GM18511 (cell line): ENCODE data around the gene MAP2K6.
A peak's percentile ranks its signal among the peaks of the same experiment; 100 is the strongest.

Experiments used
- ATAC-seq: cut with Tn5 transposase; IDR thresholded peaks from one replicate; pipeline ENCODE4 v1.9.1; 2021; ENCODE audit warnings: mild to moderate bottlenecking, moderate library complexity; ENCODE audit not compliant: unreplicated experiment

The MAP2K6 gene

DNA sequence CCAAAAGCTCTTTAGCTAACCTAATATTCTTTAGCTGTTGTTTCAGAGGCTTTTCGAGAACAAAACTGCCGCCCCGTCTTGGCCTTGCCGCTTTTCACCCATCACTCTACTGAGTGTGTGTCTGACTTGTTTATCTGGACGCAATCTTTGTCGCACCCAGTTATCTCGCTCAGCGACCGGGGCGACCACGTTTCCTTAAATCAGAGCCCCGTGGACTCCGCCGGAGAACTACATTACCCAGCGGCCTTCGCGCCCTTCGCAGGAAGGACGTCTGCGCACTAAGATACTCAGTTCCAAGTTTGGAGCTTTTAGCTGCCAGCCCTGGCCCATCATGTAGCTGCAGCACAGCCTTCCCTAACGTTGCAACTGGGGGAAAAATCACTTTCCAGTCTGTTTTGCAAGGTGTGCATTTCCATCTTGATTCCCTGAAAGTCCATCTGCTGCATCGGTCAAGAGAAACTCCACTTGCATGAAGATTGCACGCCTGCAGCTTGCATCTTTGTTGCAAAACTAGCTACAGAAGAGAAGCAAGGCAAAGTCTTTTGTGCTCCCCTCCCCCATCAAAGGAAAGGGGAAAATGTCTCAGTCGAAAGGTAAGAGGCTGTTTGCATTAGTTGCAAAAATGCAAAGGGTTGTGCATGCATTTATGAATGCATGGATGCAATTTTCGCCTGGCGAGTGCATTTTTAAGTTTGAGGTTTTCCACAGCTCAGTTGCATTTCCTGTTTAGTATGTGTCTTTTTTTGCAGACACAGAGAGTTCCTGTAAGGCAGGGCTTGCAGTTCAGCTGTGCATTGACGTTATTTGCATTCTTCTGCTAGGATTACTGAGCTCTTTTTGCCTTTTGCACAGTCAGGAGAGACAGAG, at the start of gene MAP2K6:
Gene MAP2K6, plus strand, starts transcription at position 290 of the 867 bp plus-strand sequence. Its CDS starts 288 bp downstream, at position 578.
- peak; percentile 97 for ATAC-seq

- ATAC-seq: peak; percentile 78
Observed at GRCh38 chr17:69367298-69367697, 47.2 kb upstream of the MAP2K6 start.

DNA sequence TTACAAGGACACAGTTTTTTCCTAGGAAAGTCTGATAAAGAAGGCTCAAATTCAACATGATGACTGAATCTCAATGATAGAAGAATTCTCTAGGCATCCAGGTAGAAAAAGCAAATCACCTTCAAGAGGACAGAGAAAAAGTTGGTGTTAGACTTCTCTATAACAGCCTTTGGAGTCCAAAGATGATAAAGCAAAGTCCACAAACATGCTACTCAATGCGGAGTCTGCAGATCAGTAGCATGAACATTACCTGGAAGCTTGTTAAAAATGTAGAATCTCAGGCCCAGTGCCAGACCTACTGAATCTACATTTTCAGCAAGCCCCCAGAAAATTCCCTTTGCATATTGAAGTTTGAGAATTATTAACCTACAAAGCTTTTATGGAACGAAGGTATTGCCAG, 41.4 kb upstream of the MAP2K6 start:
- ATAC-seq: no peak

DNA sequence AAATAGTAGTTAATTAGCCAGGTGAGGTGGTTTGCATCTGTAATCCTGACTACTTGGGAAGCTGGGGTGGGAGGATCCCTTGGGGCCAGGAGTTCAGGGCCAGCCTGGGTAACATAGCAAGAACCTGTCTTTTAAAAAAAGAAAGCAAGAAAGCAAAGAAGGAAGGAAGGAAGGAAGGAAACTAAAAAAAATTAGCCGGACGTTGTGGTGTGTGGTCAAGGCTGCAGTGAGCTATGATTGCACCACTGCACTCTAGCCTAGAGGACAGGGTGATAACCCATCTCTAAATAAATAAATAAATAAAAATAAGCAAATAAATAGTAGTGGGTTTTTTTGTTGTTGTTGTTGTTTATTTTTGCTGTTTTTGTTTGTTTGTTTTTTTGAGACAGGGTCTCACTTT, 39.3 kb upstream of the MAP2K6 start:
- ATAC-seq: peak; percentile 52

- ATAC-seq: no peak
Observed at GRCh38 chr17:69388822-69389442, 25.6 kb upstream of the MAP2K6 start.

GRCh38 chr17:69390795-69391501, 23.5 kb upstream of the MAP2K6 start:
- no peak for ATAC-seq

DNA sequence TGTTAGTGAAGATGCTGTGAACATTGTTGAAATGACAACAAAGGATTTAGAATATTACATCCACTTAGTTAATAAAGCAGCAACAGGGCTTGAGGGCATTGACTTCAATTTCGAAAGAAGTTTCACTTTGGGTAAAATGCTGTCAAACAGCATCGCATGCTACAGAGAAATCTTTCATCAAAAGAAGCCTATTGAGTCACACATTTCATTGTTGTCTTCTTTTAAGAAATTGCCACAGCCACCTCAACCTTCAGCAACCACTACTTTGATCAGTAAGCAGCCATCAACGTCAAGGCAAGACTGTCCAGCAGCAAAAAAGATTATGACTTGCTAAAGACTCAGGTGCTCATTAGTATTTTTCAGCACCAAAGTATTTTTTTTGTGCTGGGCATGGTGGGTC, 13.2 kb upstream of the MAP2K6 start:
- ATAC-seq: no peak

DNA sequence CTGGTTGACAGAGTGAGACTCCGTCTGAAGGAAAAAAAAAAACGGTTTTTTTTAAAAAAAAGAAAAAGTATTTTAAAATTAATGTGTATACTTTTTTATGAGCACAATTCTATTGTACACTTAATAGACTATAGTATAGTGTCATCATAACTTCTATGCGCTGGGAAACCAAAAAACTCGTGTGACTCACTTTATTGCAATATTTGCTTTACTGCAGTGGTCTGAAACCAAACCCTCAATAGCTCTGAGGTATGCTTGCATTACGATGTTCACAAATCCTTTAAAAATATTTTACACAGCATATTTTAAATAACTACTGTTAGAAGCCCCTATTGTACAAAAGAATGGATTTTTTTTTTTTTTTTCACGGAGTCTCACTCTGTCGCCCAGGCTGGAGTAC, 12.4 kb upstream of the MAP2K6 start:
- no peak for ATAC-seq

DNA sequence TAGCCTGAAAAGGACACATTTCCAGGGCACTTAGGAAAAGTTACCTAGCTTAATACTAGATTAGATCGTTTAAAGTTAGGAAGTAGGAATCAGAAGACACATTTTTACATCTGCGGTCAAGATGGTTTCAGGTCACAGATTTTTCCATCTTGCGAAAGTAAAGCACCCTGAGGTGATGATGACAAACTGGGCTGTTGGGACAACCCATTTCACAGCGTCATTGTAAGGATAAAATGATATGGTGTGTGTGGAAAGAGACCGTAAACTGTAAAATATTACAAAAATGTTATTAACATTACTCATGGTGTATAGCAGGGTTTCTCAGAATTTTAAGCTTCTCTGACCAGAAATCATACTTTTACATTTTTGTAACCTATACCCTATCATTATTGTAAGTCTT, 10.1 kb upstream of the MAP2K6 start:
- ATAC-seq: no peak

DNA sequence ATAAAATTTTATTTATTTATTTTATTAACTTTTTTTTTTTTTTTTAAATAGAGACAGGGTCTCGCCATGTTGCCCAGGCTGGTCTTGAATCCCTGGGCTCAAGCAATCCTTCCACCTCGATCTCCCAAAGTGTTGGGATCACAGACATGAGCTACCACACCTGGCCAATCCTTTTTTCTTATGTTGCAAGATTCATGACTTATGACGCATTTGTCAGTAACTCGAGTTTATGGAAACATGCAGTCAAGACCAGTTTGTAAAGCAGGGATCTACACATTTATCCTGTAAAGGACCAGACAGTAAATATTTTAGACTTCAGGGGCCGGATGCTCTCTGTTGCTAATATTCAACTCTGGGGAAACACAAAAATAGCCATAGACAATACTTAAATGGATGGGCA, 9.4 kb upstream of the MAP2K6 start:
- ATAC-seq: no peak

DNA sequence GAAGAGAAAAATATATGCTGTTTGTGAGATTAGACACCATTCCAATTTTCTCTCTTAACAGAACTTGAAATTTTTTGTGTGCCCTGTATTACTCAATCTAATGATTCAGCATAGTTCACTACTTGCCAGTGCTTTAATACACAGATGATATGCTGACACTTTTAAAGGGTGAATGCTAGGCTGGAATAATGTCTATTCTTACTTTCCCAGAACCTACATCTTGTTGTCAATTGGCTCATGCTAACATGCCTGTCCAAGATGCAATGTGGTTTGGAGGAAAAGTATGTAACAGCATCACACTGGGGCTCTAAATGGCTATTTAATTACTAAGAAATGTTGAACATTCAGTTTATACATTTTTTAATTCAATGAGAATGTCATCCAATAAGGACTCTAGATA, 7.6 kb upstream of the MAP2K6 start:
- ATAC-seq: no peak

DNA sequence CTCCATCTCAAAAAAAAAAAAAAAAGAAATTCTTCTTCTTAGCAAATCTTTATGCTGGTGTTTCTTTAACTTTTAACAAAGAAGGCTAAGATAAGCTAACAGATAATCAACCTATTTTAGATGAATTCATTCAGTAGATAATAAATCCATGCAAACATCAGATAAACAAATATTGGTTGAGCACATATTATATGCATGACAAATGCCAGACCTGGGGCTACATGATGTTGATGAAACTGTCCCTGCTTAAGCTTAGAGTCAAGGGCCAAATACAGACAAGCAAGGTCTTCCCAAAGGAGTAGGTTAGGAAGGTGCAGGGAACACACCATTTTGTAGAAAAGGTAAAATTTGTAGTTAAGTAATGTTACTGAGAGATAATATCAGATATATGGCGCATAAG, 6.7 kb upstream of the MAP2K6 start:
- ATAC-seq: no peak

- ATAC-seq: no peak
Observed at GRCh38 chr17:69410671-69411070, 3.8 kb upstream of the MAP2K6 start.

DNA sequence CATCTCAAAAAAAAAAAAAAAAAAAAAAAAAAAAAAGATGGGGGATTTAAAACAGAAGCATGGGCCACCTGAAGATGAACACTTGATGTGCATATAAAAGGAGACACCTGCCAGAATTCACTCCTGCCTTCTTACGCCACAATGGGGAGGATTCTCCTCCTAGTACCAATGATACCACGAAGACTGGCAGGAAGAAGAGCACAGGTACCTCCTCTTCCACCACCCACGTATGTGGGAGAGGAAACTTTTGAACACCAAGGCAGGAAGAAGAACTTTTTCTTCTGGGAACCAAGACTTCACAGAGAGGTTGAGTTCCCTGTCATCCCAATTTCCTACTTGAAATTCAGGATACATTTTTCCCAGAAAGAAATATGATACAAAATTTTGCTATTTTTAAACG, 2.7 kb upstream of the MAP2K6 start:
- ATAC-seq: no peak

DNA sequence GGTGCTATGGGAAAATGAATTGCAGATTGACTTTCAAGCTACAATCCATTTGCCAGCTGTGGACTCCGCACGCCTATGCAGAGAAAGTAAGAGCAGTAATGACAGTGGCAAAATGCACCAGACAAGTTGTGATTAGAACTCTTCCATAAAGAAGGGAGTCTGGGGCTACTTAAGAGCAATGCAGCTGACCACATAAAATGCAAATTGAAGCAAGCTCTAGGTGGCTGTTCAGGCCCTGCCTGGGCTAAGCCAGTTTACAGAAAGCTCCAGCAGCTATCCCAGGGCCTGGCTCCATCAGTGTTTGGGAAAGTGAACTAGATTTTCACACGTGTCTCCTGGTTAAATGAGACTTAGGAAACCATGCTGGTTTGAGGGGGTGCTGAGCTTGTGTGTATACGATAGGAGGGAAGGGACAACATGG, 2.2 kb upstream of the MAP2K6 start:
- ATAC-seq: no peak

DNA sequence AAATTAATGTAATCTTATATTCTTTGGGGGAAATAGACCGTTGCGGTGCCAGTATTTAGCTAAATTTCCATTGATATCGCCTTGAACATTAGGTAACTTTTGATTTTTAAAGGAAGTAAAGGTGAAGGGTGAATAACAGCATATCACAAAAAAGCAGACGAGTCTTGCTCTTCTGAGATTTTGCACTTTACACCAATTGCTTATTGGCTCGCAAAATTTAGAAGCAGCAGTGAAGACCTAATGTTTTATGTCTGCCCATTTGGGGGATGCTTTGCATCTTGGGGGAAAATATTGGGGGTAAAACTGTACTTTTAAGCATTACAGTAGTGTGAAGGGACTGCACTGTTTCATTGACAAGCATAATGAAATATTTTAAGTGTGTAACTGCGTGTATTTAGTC, 934 bp downstream of the MAP2K6 start:
- ATAC-seq: no peak

DNA sequence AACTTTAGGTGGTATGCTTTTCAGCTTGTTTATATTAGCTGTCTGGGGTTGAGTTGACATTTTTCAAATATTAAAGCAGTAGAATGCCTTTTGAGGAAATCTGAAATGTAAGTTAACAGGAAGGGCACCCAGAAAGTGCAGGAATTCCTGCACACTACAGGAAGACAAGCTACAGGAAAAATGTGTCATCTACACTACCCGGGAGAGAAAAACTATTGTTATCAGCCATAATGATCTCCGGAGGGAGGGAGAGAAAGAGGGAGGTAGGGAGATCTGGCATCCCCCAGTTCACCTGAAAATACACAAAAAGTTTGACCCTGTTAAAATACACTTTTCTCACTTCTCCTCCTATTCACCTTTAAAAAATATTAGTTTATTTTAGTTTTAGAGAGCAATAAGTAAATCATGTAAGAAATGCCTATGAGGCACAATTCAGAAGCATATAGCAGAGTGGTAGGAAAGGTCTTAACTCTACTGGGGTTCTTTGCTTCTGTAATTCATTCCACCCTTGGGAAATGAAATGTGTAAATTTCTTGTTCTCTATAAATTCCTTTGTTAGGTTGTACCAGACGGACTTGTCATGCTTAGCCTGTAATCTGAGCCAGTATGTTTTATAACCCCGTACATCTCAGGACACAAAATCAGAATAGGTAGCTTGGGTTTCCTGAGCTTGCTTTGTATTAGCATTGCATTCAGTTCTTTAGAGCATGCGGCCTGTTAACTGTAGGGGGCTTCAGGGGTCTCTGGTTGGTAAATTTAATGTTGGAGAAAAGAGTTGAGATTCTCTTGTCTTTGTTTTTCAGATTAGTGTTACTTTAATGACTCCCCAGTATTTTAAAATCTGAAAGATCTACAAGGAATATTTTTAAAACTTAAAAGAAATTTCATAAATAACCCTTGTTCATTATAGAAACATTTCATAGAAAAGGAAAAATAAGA, 3.3 kb downstream of the MAP2K6 start:
- no peak for ATAC-seq

DNA sequence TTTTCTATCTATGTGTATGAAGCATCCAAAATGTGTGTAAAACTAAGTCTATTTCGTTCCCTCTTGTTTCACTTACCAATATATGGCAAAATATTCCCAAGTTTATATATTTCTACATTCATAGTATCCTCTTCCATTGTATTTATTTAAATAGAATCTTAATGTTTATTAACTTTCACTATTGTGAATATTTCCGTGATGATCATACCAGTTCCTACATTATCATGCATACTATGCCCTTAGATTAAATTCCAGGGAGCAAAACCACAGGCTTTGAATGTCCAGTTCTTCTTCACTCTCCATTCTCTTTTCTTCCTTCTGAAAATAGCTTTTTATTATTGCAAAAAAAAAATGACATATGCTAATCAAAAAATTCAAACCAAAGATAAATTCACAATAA, 4.0 kb downstream of the MAP2K6 start:
- ATAC-seq: no peak

DNA sequence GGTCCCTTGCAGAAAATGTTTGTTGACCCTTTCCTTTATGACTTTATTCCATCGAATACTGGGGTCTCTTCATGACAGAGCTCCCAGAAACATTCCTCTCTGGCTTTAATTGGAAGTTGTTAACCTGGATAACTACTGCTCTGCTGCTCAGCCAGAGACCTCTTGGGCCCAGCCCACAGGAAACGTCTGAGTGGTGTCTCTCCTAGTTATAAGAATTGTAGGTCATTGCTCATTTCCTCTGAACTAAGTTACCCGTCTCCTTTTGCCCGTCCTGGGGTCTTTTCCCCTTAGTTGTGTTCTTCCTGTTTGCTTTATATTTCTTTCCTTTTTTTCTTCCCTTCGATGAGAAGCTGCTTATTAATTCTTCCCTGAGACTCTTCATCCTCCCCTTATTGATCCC, 9.0 kb downstream of the MAP2K6 start:
- ATAC-seq: no peak

DNA sequence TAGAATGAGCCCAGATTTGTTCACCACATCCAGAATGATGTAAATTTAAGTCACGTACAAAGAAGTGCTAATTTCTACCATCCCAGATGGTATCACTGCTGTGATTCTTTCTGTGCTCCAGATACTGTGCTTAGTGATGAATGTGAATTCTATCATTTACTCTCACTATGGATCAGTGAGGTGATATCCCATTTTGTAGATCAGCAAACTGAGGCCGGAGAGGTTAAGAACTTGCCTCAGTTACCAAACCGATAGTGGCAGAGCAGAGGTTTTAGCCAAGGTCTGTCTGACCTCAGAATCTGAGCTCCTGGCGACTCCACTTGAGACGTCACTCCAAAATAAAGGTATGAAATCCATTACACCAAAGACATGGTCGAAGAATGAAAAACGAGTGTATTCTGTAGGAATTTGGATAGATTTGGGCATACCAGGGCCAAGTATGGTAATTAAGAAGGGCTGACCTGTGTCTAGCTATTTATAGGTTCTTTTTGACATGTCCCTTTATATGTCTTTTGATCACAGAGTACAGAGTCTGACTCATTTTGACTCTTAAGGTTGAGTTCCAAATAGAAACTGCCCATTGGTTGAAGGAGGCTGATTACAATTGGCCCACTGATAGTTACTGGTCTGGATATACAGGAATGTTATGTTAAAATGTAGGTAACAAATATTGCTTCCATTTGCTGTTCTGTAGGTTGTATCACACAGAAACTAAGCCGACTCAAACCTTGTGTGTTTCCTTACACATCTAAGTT, 10.0 kb downstream of the MAP2K6 start:
- no peak for ATAC-seq
